OCI-LY3 (cell line): ENCODE measurements around the gene TRDMT1.

Experiments used
- H2AFZ ChIP-seq: fragments of 200-600, 300-600 bp; shearing (Covaris generic); 2 replicates; pipeline ENCODE4 v1.6.0; 2014; ENCODE audit warnings: antibody characterized with exemption, low read depth, low read length
- H3K27ac ChIP-seq: fragments of 200-600, 300-600 bp; sonication (generic); 2 replicates; pipeline ENCODE4 v1.5.1; 2014; ENCODE audit warnings: mild to moderate bottlenecking, low read length, moderate library complexity, mixed read lengths
- H3K27me3 ChIP-seq: fragments of 200-600, 300-600 bp; sonication (generic); 2 replicates; pipeline ENCODE4 v1.6.1; 2014; ENCODE audit warnings: low read depth, low read length, mixed read lengths
- H3K36me3 ChIP-seq: fragments of 200-600, 300-600 bp; sonication (generic); replicated peaks from 2 replicates; pipeline ENCODE3; 2014; ENCODE audit warnings: low read depth, low read length, mixed read lengths
- H3K4me1 ChIP-seq: fragments of 300-600, 200-600 bp; sonication (generic); 2 replicates; pipeline ENCODE4 v1.6.1; 2014; ENCODE audit warnings: low read length, mixed read lengths
- H3K4me2 ChIP-seq: fragments of 200-600, 300-600 bp; sonication (generic); 2 replicates; pipeline ENCODE4 v1.6.1; 2014; ENCODE audit warnings: low read length, mixed read lengths
- H3K4me3 ChIP-seq: fragments of 300-600, 200-600 bp; sonication (generic); 2 replicates; pipeline ENCODE4 v1.5.1; 2014; ENCODE audit warnings: antibody characterized with exemption, mild to moderate bottlenecking, low read length, moderate library complexity
- H3K79me2 ChIP-seq: fragments of 300-600, 200-600 bp; shearing (Covaris generic); 2 replicates; pipeline ENCODE4 v1.6.1; 2014; ENCODE audit warnings: mild to moderate bottlenecking, low read length, mixed read lengths
- H3K9ac ChIP-seq: fragments of 300-600, 200-600 bp; shearing (Covaris generic); 2 replicates; pipeline ENCODE4 v1.6.0; 2014; ENCODE audit warnings: mild to moderate bottlenecking, low read length, moderate library complexity
- H3K9me3 ChIP-seq: fragments of 200-600, 300-600 bp; shearing (Covaris generic); 2 replicates; pipeline ENCODE4 v1.6.1; 2014; ENCODE audit warnings: low read length, mixed read lengths; ENCODE audit not compliant: insufficient read depth
- H4K20me1 ChIP-seq: fragments of 200-600, 300-600 bp; sonication (generic); 2 replicates; pipeline ENCODE4 v1.6.1; 2016; ENCODE audit warnings: low read length, mixed read lengths; ENCODE audit not compliant: insufficient read depth
- CTCF ChIP-seq: fragments of 200-600, 300-600 bp; sonication (generic); IDR thresholded peaks from 2 replicates; pipeline ENCODE4 v1.5.1; 2014; ENCODE audit warnings: antibody characterized with exemption, low read length, low read depth
- EZH2phosphoT487 ChIP-seq: fragments of 200-600 bp; shearing (Covaris generic); IDR thresholded peaks from 2 replicates; pipeline ENCODE4 v1.6.1; 2018; ENCODE audit warnings: antibody characterized with exemption, mixed run types, low read depth

The TRDMT1 gene

DNA sequence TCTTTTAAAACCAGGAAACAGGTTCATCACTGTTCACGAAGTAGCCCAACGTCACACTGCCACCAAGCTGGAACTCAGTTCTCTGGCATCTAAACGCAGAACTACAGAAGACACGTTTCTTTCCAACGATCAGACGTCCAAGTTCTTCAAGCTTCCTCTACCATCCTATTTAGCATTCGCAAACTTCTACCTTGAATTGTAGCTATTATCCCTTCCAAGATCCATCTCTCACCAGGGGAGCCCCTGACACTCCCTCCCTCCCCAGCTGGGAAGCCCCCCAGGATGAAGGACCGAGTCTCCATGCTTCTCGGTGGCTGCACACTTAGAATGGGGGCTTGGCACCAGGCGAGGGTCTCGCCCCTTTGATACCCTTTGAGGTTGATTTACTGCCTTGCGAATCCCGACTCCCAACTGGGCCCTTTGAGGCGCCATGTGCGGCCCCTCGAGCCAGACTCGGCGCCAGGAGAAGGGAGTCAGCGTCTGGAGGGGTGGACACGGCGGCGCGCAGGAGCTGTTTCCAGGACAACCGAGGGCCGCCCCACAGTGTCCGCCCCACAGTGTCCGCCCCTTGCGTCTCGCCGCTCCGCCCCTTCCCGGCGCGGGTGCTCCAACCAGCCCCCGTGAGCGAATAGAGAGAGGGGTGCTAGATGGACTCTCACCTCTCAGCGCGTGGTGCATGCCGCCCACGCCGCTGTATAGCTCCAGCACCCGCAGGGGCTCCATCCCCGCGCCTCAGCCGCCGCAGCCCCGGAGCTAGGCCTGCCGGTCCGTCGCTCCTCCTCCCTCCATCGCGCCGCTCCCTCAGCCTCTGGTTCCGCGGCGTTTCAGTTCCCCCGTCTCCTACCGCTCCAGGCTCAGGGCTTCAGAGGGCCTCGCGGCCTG lies at the start of gene TRDMT1:
Gene TRDMT1, minus strand, starts transcription at position 761 of the 882 bp plus-strand sequence. Its CDS starts 38 bp downstream, at position 723.
- Histone ChIP-seq H3K4me2 (peak within 1 kb of the TSS; percentile 89), H3K36me3 (no peaks in the 10 kb centered on the region), H3K9me3 (no peaks in the 10 kb centered on the region), H3K4me3 (peak within 1 kb of the TSS; percentile 94), H4K20me1 (no peaks in the 10 kb centered on the region), H3K4me1 (peaks cover 20% of the 10 kb centered on the region), H3K27ac (peak within 1 kb of the TSS; percentile 56), H3K27me3 (no peaks in the 10 kb centered on the region), H3K9ac (peak within 1 kb of the TSS; percentile 75), H2AFZ (peak within 1 kb of the TSS; percentile 93), H3K79me2 (peaks cover 6% of the 10 kb centered on the region; the same call in 1 of the 2 replicates)
- no peak for TF ChIP-seq CTCF
- no peak for TF ChIP-seq EZH2phosphoT487

- Histone ChIP-seq H2AFZ (no peak overlapping the region), H3K79me2 (no peaks in the 10 kb centered on the region), H3K4me3 (no peak overlapping the region), H3K4me1 (no peaks in the 10 kb centered on the region), H3K27me3 (no peaks in the 10 kb centered on the region), H3K4me2 (no peak overlapping the region), H3K27ac (no peak overlapping the region), H4K20me1 (no peaks in the 10 kb centered on the region), H3K9ac (no peak overlapping the region), H3K9me3 (no peaks in the 10 kb centered on the region), H3K36me3 (no peaks in the 10 kb centered on the region)
- TF ChIP-seq CTCF, result peak; percentile 35; the same call in 1 of the 2 replicates
- no peak for TF ChIP-seq EZH2phosphoT487
Observed at GRCh38 chr10:17250736-17251135, 49.3 kb upstream of the TRDMT1 start.

GRCh38 chr10:17249820-17250219 lies 48.3 kb upstream of the TRDMT1 start:
- Histone ChIP-seq H3K27me3 (no peaks in the 10 kb centered on the region), H3K4me3 (no peak overlapping the region), H3K79me2 (no peaks in the 10 kb centered on the region), H3K9ac (no peak overlapping the region), H3K9me3 (no peaks in the 10 kb centered on the region), H2AFZ (no peak overlapping the region), H3K27ac (no peak overlapping the region), H3K4me2 (no peak overlapping the region), H3K36me3 (no peaks in the 10 kb centered on the region), H4K20me1 (no peaks in the 10 kb centered on the region), H3K4me1 (no peaks in the 10 kb centered on the region)
- TF ChIP-seq CTCF (peak; percentile 30), EZH2phosphoT487 (no peak)

GRCh38 chr10:17248964-17249363 lies 47.5 kb upstream of the TRDMT1 start:
- H3K27me3 ChIP-seq, result no peaks in the 10 kb centered on the region
- H3K4me1 ChIP-seq, result no peaks in the 10 kb centered on the region
- no peak overlapping the region for H3K27ac ChIP-seq
- no peak overlapping the region for H3K4me2 ChIP-seq
- H3K79me2 ChIP-seq, result no peaks in the 10 kb centered on the region
- H4K20me1 ChIP-seq, result no peaks in the 10 kb centered on the region
- H2AFZ ChIP-seq, result no peak overlapping the region
- no peaks in the 10 kb centered on the region for H3K36me3 ChIP-seq
- no peak overlapping the region for H3K9ac ChIP-seq
- no peak overlapping the region for H3K4me3 ChIP-seq
- no peaks in the 10 kb centered on the region for H3K9me3 ChIP-seq
- TF ChIP-seq CTCF (no peak), EZH2phosphoT487 (no peak)
